H1 (cell line): ENCODE measurements around the gene CRISPLD2. TPM values are rescaled to one million over a fixed set of nuclear protein-coding genes. Genes with fewer than 3 reads are reported as not detected.

ENCODE experiments used
- CTCF ChIA-PET: fragments of 300-600 bp; sonication (Branson Sonifier 250); formaldehyde crosslinking; loops from one replicate; lab custom pipeline; 2021; ENCODE audit not compliant: partially characterized antibody; lab: Charles Lee
- POLR2A ChIA-PET: fragments of 300-600 bp; sonication (Branson Sonifier 250); formaldehyde crosslinking; loops from one replicate; lab custom pipeline; 2021; ENCODE audit warnings: inconsistent platforms; ENCODE audit not compliant: partially characterized antibody; lab: Charles Lee
- DNase-seq, 2 experiments: peaks; one replicate each; pipeline versions ENCODE4 v3.0.0 to v3.0.0-alpha.2; 2010 to 2022; ENCODE audit warnings: low spot score in 2 of 2, low read depth in 1 of 2, mixed read lengths in 1 of 2
- FAIRE-seq: peaks from 2 replicates; lab custom pipeline; 2011; peaks lifted over from hg19 to GRCh38; lab: Jason Lieb, UNC
- H2AFZ ChIP-seq: 2 replicates; pipeline ENCODE4 v1.8.1; 2012; ENCODE audit warnings: low read length, inconsistent platforms
- H2AK5ac ChIP-seq: 2 replicates; pipeline ENCODE4 v1.6.1; 2013; ENCODE audit warnings: low read depth, low read length
- H2BK120ac ChIP-seq: replicated peaks from 2 replicates; pipeline ENCODE3; 2013; ENCODE audit warnings: low read depth, low read length, inconsistent platforms
- H2BK12ac ChIP-seq: 2 replicates; pipeline ENCODE4 v1.6.1; 2013; ENCODE audit warnings: low read depth, low read length
- H2BK15ac ChIP-seq: 2 replicates; pipeline ENCODE4 v1.6.1; 2013; ENCODE audit warnings: low read length
- H2BK20ac ChIP-seq: 2 replicates; pipeline ENCODE4 v1.6.1; 2013; ENCODE audit warnings: low read length
- H2BK5ac ChIP-seq: 2 replicates; pipeline ENCODE4 v1.6.1; 2013; ENCODE audit warnings: low read depth, low read length
- H3K14ac ChIP-seq: 2 replicates; pipeline ENCODE4 v1.6.1; 2013; ENCODE audit warnings: inconsistent platforms; ENCODE audit not compliant: insufficient read length
- H3K18ac ChIP-seq: 2 replicates; pipeline ENCODE4 v1.6.1; 2013; ENCODE audit warnings: low read length; ENCODE audit errors: extremely low read depth
- H3K23ac ChIP-seq: 2 replicates; pipeline ENCODE4 v1.6.1; 2013; ENCODE audit warnings: inconsistent platforms; ENCODE audit not compliant: insufficient read length
- H3K23me2 ChIP-seq: 2 replicates; pipeline ENCODE4 v1.6.1; 2013; ENCODE audit warnings: low read depth, low read length
- H3K27ac ChIP-seq: 2 replicates; pipeline ENCODE4 v1.6.1; 2011; ENCODE audit warnings: low read depth, low read length, inconsistent platforms
- H3K27me3 ChIP-seq, 4 experiments: replicated peaks in 1 of 4; 1 replicate in 1 of 4; 2 replicates in 3 of 4; pipeline versions ENCODE4 v1.6.1 to v1.8.1; 2011 to 2013; ENCODE audit warnings: low read length in 3 of 4, mild to moderate bottlenecking in 3 of 4, inconsistent platforms in 2 of 4, mixed read lengths in 2 of 4, moderate library complexity in 1 of 4; ENCODE audit not compliant: control insufficient read depth in 3 of 4, insufficient read depth in 3 of 4; ENCODE audit errors: extremely low read depth in 1 of 4
- H3K36me3 ChIP-seq, 4 experiments: 2 replicates each; pipeline versions ENCODE4 v1.6.1 to v1.8.1; 2011 to 2013; ENCODE audit warnings: mild to moderate bottlenecking in 4 of 4, low read length in 3 of 4, moderate library complexity in 2 of 4, control low read depth in 1 of 4, inconsistent platforms in 1 of 4; ENCODE audit not compliant: insufficient read depth in 4 of 4, control insufficient read depth in 2 of 4
- H3K4ac ChIP-seq: replicated peaks from 2 replicates; pipeline ENCODE3; 2013; ENCODE audit warnings: low read length, low read depth, mixed read lengths, inconsistent platforms; ENCODE audit not compliant: insufficient read length
- H3K4me1 ChIP-seq, 4 experiments: replicated peaks in 1 of 4; 1 replicate in 1 of 4; 2 replicates in 3 of 4; pipeline versions ENCODE4 v1.6.1 to v1.8.1; 2011 to 2013; ENCODE audit warnings: low read length in 3 of 4, inconsistent platforms in 2 of 4, mixed read lengths in 1 of 4; ENCODE audit not compliant: insufficient read depth in 4 of 4, control insufficient read depth in 3 of 4
- H3K4me2 ChIP-seq, 2 experiments: 2 replicates each; pipeline versions ENCODE4 v1.6.1 to v1.8.1; 2011 to 2013; ENCODE audit warnings: low read depth in 2 of 2, low read length in 2 of 2, control low read depth in 1 of 2, inconsistent platforms in 1 of 2, mild to moderate bottlenecking in 1 of 2; ENCODE audit not compliant: insufficient read depth in 1 of 2
- H3K4me3 ChIP-seq, 4 experiments: fragments of 200-600, 300-600 bp in 1 of 4; sonication (generic), shearing (Covaris generic), sonication (Bioruptor Twin) in 1 of 4; 2 replicates each; pipeline versions ENCODE4 v1.5.1 to v1.8.1; 2011 to 2016; ENCODE audit warnings: low read length in 4 of 4, low read depth in 3 of 4, control low read depth in 2 of 4, inconsistent platforms in 2 of 4, mild to moderate bottlenecking in 2 of 4, mixed read lengths in 1 of 4, moderate library complexity in 1 of 4; ENCODE audit not compliant: insufficient read depth in 2 of 4; ENCODE audit errors: extremely low read depth in 1 of 4
- H3K56ac ChIP-seq: replicated peaks from 2 replicates; pipeline ENCODE3; 2013; ENCODE audit warnings: low read depth, mild to moderate bottlenecking, mixed read lengths, low read length, inconsistent platforms; ENCODE audit not compliant: insufficient read length
- H3K79me1 ChIP-seq: 2 replicates; pipeline ENCODE4 v1.6.1; 2013; ENCODE audit warnings: low read depth, low read length, control low read depth
- H3K79me2 ChIP-seq, 2 experiments: 2 replicates each; pipeline versions ENCODE4 v1.6.1 to v1.8.1; 2012 to 2013; ENCODE audit warnings: low read length in 2 of 2, mild to moderate bottlenecking in 2 of 2, inconsistent platforms in 1 of 2; ENCODE audit not compliant: insufficient read depth in 2 of 2, control insufficient read depth in 1 of 2
- H3K9ac ChIP-seq, 4 experiments: replicated peaks in 1 of 4; 1 replicate in 1 of 4; 2 replicates in 3 of 4; pipeline versions ENCODE4 v1.6.1 to v1.8.1; 2011 to 2013; ENCODE audit warnings: low read depth in 3 of 4, low read length in 3 of 4, control low read depth in 2 of 4, mild to moderate bottlenecking in 2 of 4, moderate library complexity in 2 of 4, inconsistent platforms in 1 of 4; ENCODE audit errors: extremely low read depth in 1 of 4
- H3K9me3 ChIP-seq, 2 experiments: 2 replicates each; pipeline versions ENCODE4 v1.6.1 to v1.8.1; 2012 to 2013; ENCODE audit warnings: mild to moderate bottlenecking in 2 of 2, moderate library complexity in 2 of 2, control low read depth in 1 of 2, inconsistent platforms in 1 of 2, low read depth in 1 of 2, low read length in 1 of 2, mixed read lengths in 1 of 2; ENCODE audit not compliant: insufficient read depth in 2 of 2
- H4K20me1 ChIP-seq, 2 experiments: replicated peaks in 1 of 2; 2 replicates each; pipeline versions ENCODE3 to v1.8.1; 2011 to 2013; ENCODE audit warnings: inconsistent platforms in 2 of 2, low read length in 2 of 2, mild to moderate bottlenecking in 1 of 2; ENCODE audit not compliant: insufficient read depth in 2 of 2, control insufficient read depth in 1 of 2
- H4K5ac ChIP-seq: 2 replicates; pipeline ENCODE4 v1.6.1; 2013; ENCODE audit warnings: low read length, low read depth, mixed read lengths, inconsistent platforms; ENCODE audit not compliant: insufficient read length
- H4K8ac ChIP-seq: 2 replicates; pipeline ENCODE4 v1.8.0; 2013; ENCODE audit warnings: mild to moderate bottlenecking, moderate library complexity, low read length, inconsistent platforms; ENCODE audit not compliant: insufficient read depth; ENCODE audit errors: extremely low read depth
- H4K91ac ChIP-seq: replicated peaks from 2 replicates; pipeline ENCODE3; 2013; ENCODE audit warnings: low read length, mixed read lengths, inconsistent platforms; ENCODE audit not compliant: insufficient read length
- ASH2L ChIP-seq: fragments of 200-600, 300-600 bp; sonication (generic); IDR thresholded peaks from one replicate; pipeline ENCODE4 v1.7.1; 2017; ENCODE audit warnings: low read length
- BRCA1 ChIP-seq: IDR thresholded peaks from 2 replicates; pipeline ENCODE4 v1.6.1; 2012; ENCODE audit warnings: low read depth, low read length, improper control_type of control experiment
- CHD2 ChIP-seq: IDR thresholded peaks from 2 replicates; pipeline ENCODE4 v1.6.1; 2012; ENCODE audit warnings: low read length, improper control_type of control experiment
- CTBP2 ChIP-seq: IDR thresholded peaks from 2 replicates; pipeline ENCODE4 v1.7.0; 2011; ENCODE audit warnings: borderline replicate concordance, mild to moderate bottlenecking, moderate library complexity, mixed read lengths, low read length; ENCODE audit not compliant: insufficient read depth, insufficient read length
- EP300 ChIP-seq, 2 experiments: IDR thresholded peaks; 1 replicate in 1 of 2; 2 replicates in 1 of 2; pipeline ENCODE4 v1.6.1; 2011 to 2012; ENCODE audit warnings: low read depth in 2 of 2, low read length in 2 of 2, mild to moderate bottlenecking in 2 of 2, borderline replicate concordance in 1 of 2, inconsistent platforms in 1 of 2, moderate library complexity in 1 of 2
- GABPA ChIP-seq: IDR thresholded peaks from 2 replicates; pipeline ENCODE4 v1.6.1; 2011; ENCODE audit warnings: mild to moderate bottlenecking, low read length, moderate library complexity, borderline replicate concordance; ENCODE audit not compliant: insufficient read depth
- NRF1 ChIP-seq: IDR thresholded peaks from 2 replicates; pipeline ENCODE4 v1.6.1; 2011; ENCODE audit warnings: mild to moderate bottlenecking, low read depth, low read length, improper control_type of control experiment
- PHF8 ChIP-seq: fragments of 200-600 bp; sonication (generic); conservative IDR thresholded peaks from 2 replicates; pipeline ENCODE4 v1.7.1; 2012; ENCODE audit warnings: low read depth, mild to moderate bottlenecking, inconsistent platforms, low read length, moderate library complexity
- SIN3A ChIP-seq, 2 experiments: IDR thresholded peaks in 1 of 2; conservative IDR thresholded peaks in 1 of 2; 2 replicates each; pipeline ENCODE4 v1.6.1; 2011 to 2012; ENCODE audit warnings: low read length in 2 of 2, improper control_type of control experiment in 1 of 2, low read depth in 1 of 2, mild to moderate bottlenecking in 1 of 2
- SIX5 ChIP-seq: IDR thresholded peaks from 2 replicates; pipeline ENCODE4 v1.6.1; 2011; ENCODE audit warnings: mild to moderate bottlenecking, low read depth, low read length
- SP4 ChIP-seq: IDR thresholded peaks from 2 replicates; pipeline ENCODE4 v1.6.1; 2012; ENCODE audit warnings: low read length, inconsistent platforms
- SRF ChIP-seq: IDR thresholded peaks from 2 replicates; pipeline ENCODE4 v1.6.1; 2011; ENCODE audit warnings: mild to moderate bottlenecking, low read depth, low read length, moderate library complexity
- WGBS, 2 experiments: shearing (Covaris generic) in 1 of 2; methylation state at CpG; one replicate each; pipeline versions ENCODE4 v1.1.6 to v1.1.7; 2013 to 2015; ENCODE audit warnings: low lambda C conversion rate in 2 of 2, mixed read lengths in 2 of 2, inconsistent platforms in 1 of 2, low coverage in 1 of 2, missing lambda C conversion rate in 1 of 2; ENCODE audit not compliant: insufficient replicate concordance in 2 of 2, insufficient coverage in 1 of 2, insufficient read length in 1 of 2; ENCODE audit errors: extremely low coverage in 1 of 2, missing lambda C conversion rate in 1 of 2; 5-methylcytosine and 5-hydroxymethylcytosine counted together
- polyA plus RNA-seq, 7 experiments: library from polyadenylated mRNA; depleted of rRNA in 3 of 7; stranded (reverse) in 5 of 7; unstranded in 2 of 7; fragments of >200 nt in 5 of 7; fragments of 200-250 nt in 2 of 7; gene quantifications; 1 replicate in 5 of 7; 2 replicates in 1 of 7; 4 replicates in 1 of 7; pipeline versions ENCODE4 v1.2.1 to v1.2.3, GENCODE V29; 2011 to 2013; ENCODE audit warnings: missing spikeins in 2 of 7, mixed read lengths in 2 of 7
- total RNA-seq: library from RNA; stranded (reverse); fragmentation: NEBNext Ultra II Directional; extraction: Animal tissue kit (Norgen Biotek cat#: 25700); gene quantifications from 2 replicates; pipeline ENCODE4 v1.2.1, GENCODE V29; 2021
- TF ChIP-seq, protein P1 (sequence below): IDR thresholded peaks from 2 replicates; pipeline ENCODE4 v1.6.1; 2012; ENCODE audit warnings: inconsistent platforms

The CRISPLD2 gene
- total and polyA plus RNA-seq, 2 of the 8 experiments (the other 6 are each of a cell fraction or from before 2014, with no cell fraction given): 2.7 to 5.1 TPM

GRCh38 chr16:84827131-84827574 lies 7.4 kb downstream of the CRISPLD2 start:
- Histone ChIP-seq H3K27ac (no peak overlapping the region), H3K4ac (no peak overlapping the region), H4K5ac (no peak overlapping the region), H3K79me2 (no peaks in the 10 kb centered on the region), H3K4me2 (no peak overlapping the region), H3K23ac (no peak overlapping the region), H3K4me1 (peaks cover 0 to 4% (median 0%) of the 10 kb centered on the region in 4 experiments; a peak in 2 of 7 replicates), H3K79me1 (no peaks in the 10 kb centered on the region), H3K4me3 (no peak overlapping the region), H3K18ac (no peak overlapping the region), H2AK5ac (0 out of 2 replicates have a peak overlapping the region, but pooled peaks have one; percentile 39), H2AFZ (no peak overlapping the region; the same call in 1 of the 2 replicates), H3K36me3 (no peaks in the 10 kb centered on the region), H3K9me3 (no peaks in the 10 kb centered on the region), H3K9ac (no peak overlapping the region), H3K27me3 (no peaks in the 10 kb centered on the region; a peak in 2 of 7 replicates), H2BK5ac (no peak overlapping the region), H3K56ac (no peak overlapping the region), H4K91ac (no peak overlapping the region), H3K23me2 (no peaks in the 10 kb centered on the region), H4K20me1 (no peaks in the 10 kb centered on the region), H3K14ac (no peak overlapping the region), H2BK12ac (0 out of 2 replicates have a peak overlapping the region, but pooled peaks have one; percentile 17), H2BK15ac (no peak overlapping the region), H4K8ac (no peak overlapping the region; the same call in 1 of the 2 replicates), H2BK20ac (no peak overlapping the region), H2BK120ac (no peak overlapping the region)
- DNase-seq (no peak), FAIRE-seq (no peak)
- 94% methylated on average over 13 of the region's 16 CpGs; no CpG with 5 or more reads in 1 of the 2 experiments for WGBS, 2 experiments
- POLR2A ChIA-PET: interaction anchor here (0.6 to 1.3 kb wide), 2 partner anchors 144 to 1125 kb away, joined by 3 read pairs; no protein-coding TSS in a partner anchor
- CTCF ChIA-PET: interaction anchor here (1.5 to 1.7 kb wide), 3 partner anchors 35 to 205 kb away, joined by 3 to 5 read pairs (median 3); no protein-coding TSS in a partner anchor
- TF ChIP-seq NRF1: no peak
- TF ChIP-seq BRCA1: no peak
- no peak for TF ChIP-seq PHF8
- TF ChIP-seq SIX5: no peak
- no peak for TF ChIP-seq SP4
- no peak for TF ChIP-seq GABPA
- TF ChIP-seq EP300 (IDR thresholded peaks at IDR 0.05; ENCODE audit: borderline replicate concordance in 1 of 2, low read depth in 2 of 2, low read length in 2 of 2): no peak
- TF ChIP-seq, protein P1, sequence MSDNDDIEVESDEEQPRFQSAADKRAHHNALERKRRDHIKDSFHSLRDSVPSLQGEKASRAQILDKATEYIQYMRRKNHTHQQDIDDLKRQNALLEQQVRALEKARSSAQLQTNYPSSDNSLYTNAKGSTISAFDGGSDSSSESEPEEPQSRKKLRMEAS: no peak
- no peak for TF ChIP-seq SRF
- TF ChIP-seq ASH2L: no peak
- TF ChIP-seq CHD2: no peak
- no peak for TF ChIP-seq SIN3A (conservative IDR thresholded peaks at IDR 0.05 in 1 of 2, IDR thresholded peaks at IDR 0.05 in 1 of 2; ENCODE audit: low read depth in 1 of 2, low read length in 2 of 2)
- no peak for TF ChIP-seq CTBP2
